ENCODE results near the gene POLN. TPM values are rescaled to one million over a fixed set of nuclear protein-coding genes. Genes with fewer than 3 reads are reported as not detected.

POLN gene
- total RNA-seq, 2 donors from 2014 or later, result 2.8 to 2.9 TPM

DNA sequence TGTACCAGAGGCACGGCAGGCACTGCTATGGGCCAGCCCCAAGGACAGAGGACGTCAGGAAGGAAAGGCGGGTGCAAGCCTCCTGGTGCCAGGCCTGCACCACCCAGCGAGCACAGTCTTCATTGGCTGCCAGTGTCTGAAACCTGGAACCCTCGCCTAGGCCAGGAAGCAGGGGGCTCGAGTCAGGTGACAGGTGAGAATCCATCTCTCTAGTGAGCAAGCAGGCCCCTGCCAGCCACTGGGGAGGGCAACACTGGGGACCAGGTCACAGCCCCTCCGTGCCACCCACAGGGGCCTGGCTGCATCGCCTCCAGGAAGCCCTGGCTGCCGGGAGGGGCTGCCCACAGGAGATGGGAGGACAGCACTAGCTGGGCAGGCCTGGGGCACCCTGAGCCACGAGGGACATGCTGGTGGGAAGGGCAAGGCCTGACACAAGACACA lies 6.9 kb upstream of the POLN start:
- TF ChIP-seq, protein P1, sequence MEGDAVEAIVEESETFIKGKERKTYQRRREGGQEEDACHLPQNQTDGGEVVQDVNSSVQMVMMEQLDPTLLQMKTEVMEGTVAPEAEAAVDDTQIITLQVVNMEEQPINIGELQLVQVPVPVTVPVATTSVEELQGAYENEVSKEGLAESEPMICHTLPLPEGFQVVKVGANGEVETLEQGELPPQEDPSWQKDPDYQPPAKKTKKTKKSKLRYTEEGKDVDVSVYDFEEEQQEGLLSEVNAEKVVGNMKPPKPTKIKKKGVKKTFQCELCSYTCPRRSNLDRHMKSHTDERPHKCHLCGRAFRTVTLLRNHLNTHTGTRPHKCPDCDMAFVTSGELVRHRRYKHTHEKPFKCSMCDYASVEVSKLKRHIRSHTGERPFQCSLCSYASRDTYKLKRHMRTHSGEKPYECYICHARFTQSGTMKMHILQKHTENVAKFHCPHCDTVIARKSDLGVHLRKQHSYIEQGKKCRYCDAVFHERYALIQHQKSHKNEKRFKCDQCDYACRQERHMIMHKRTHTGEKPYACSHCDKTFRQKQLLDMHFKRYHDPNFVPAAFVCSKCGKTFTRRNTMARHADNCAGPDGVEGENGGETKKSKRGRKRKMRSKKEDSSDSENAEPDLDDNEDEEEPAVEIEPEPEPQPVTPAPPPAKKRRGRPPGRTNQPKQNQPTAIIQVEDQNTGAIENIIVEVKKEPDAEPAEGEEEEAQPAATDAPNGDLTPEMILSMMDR (conservative IDR thresholded peaks at IDR 0.05), result no peak
- H3K36me3 ChIP-seq (ENCODE audit: control insufficient read depth, insufficient read depth, low read length), result peaks cover 22% of the 10 kb centered on the region
- H3K9ac ChIP-seq (ENCODE audit: extremely low read depth, low read length, poor library complexity, severe bottlenecking), result no peak overlapping the region
- no peak for DNase-seq
- Mint-ChIP-seq H3K4me3 (no peak overlapping the region), H3K36me3 (ENCODE audit: low read depth) (peaks cover 14% of the 10 kb centered on the region), H3K27me3 (ENCODE audit: insufficient read depth) (no peaks in the 10 kb centered on the region), H3K9me3 (peaks cover 14% of the 10 kb centered on the region), H3K4me1 (peaks cover 7% of the 10 kb centered on the region), H3K27ac (no peak overlapping the region)
- H3K27me3 ChIP-seq (ENCODE audit: control insufficient read depth, insufficient read depth, low read length, poor library complexity, severe bottlenecking), result no peaks in the 10 kb centered on the region
- peaks cover 14% of the 10 kb centered on the region for H3K9me3 ChIP-seq (ENCODE audit: control insufficient read depth, low read length)
- no peaks in the 10 kb centered on the region for H3K4me1 ChIP-seq (ENCODE audit: control insufficient read depth, insufficient read depth, low read length)
- 90 to 92% methylated on average over 6 to 10 of the region's 10 CpGs for WGBS, 2 experiments (ENCODE audit: insufficient coverage in 1 of 2, insufficient read length in 1 of 2)
- H3K27ac ChIP-seq (ENCODE audit: low read depth, low read length), result no peak overlapping the region
- H3K4me3 ChIP-seq (ENCODE audit: low read length), result no peak overlapping the region

DNA sequence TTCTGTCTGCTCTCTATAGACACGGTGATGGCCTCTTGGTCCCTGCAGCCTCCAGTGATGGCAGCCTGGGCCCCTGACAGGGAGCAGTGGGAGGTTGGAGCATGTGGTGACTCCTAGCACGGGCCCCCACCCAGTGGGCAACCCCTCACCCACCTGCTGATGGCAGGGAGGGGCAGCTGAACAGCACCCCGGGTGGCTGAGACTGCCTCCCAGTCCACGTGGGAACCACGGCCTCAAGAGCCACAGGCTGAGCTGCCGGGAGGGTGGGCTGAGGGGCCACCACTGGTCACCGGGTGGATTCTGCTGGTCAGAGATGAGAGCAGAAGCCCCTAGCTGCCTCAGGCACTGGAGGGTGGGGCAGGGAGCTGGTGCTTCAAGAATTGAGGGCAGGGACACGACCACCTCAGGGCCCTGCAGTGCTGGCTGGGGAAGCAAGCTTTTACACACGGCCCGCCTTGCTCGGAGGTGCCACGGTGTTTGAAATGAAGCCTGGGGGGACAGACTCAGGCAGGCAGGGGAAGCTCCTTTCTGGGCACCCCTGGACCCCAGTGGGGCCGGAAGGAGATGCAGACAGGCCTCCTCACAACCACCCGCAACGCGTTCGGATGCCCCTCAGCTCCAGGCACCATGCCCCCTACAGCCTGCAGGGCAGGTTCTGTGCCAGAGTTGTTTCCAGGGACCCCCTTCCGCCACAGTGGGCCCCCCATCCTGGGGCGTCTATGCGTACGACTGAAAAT lies 6.3 kb upstream of the POLN start:
- H3K27ac Mint-ChIP-seq, result no peak overlapping the region
- no peak for DNase-seq

GRCh38 chr4:2247128-2248043 lies 5.5 kb upstream of the POLN start:
- H3K27me3 ChIP-seq (ENCODE audit: control insufficient read depth, insufficient read depth, low read length, poor library complexity, severe bottlenecking), result no peaks in the 10 kb centered on the region
- Mint-ChIP-seq H3K27ac (no peak overlapping the region), H3K4me1 (peaks cover 7% of the 10 kb centered on the region), H3K9me3 (peaks cover 19% of the 10 kb centered on the region), H3K4me3 (no peak overlapping the region), H3K36me3 (ENCODE audit: low read depth) (peaks cover 9% of the 10 kb centered on the region), H3K27me3 (ENCODE audit: insufficient read depth) (no peaks in the 10 kb centered on the region)
- H3K4me3 ChIP-seq (ENCODE audit: low read length), result no peak overlapping the region
- H3K36me3 ChIP-seq (ENCODE audit: control insufficient read depth, insufficient read depth, low read length), result peaks cover 11% of the 10 kb centered on the region
- no peak overlapping the region for H3K27ac ChIP-seq (ENCODE audit: low read depth, low read length)
- H3K9ac ChIP-seq (ENCODE audit: extremely low read depth, low read length, poor library complexity, severe bottlenecking), result no peak overlapping the region
- TF ChIP-seq, protein P1 (conservative IDR thresholded peaks at IDR 0.05), result no peak
- DNase-seq, result peak; percentile 41
- 94 to 99% methylated on average over 18 to 42 of the region's 42 CpGs for WGBS, 2 experiments (ENCODE audit: insufficient coverage in 1 of 2, insufficient read length in 1 of 2)
- H3K9me3 ChIP-seq (ENCODE audit: control insufficient read depth, low read length), result peaks cover 18% of the 10 kb centered on the region
- H3K4me1 ChIP-seq (ENCODE audit: control insufficient read depth, insufficient read depth, low read length), result no peaks in the 10 kb centered on the region

More for the DNA sequence above, 6.3 kb upstream of the POLN start:
- Histone ChIP-seq H3K27me3 (ENCODE audit: control insufficient read depth, insufficient read depth, low read length, poor library complexity, severe bottlenecking) (no peaks in the 10 kb centered on the region), H3K4me3 (ENCODE audit: low read length) (no peak overlapping the region), H3K27ac (ENCODE audit: low read depth, low read length) (no peak overlapping the region), H3K4me1 (ENCODE audit: control insufficient read depth, insufficient read depth, low read length) (no peaks in the 10 kb centered on the region), H3K9ac (ENCODE audit: extremely low read depth, low read length, poor library complexity, severe bottlenecking) (no peak overlapping the region), H3K9me3 (ENCODE audit: control insufficient read depth, low read length) (peaks cover 18% of the 10 kb centered on the region), H3K36me3 (ENCODE audit: control insufficient read depth, insufficient read depth, low read length) (peaks cover 16% of the 10 kb centered on the region)
- Mint-ChIP-seq H3K36me3 (ENCODE audit: low read depth) (peaks cover 13% of the 10 kb centered on the region), H3K4me1 (peaks cover 7% of the 10 kb centered on the region), H3K9me3 (peaks cover 19% of the 10 kb centered on the region), H3K4me3 (no peak overlapping the region), H3K27me3 (ENCODE audit: insufficient read depth) (no peaks in the 10 kb centered on the region)
- WGBS, 2 experiments (ENCODE audit: insufficient coverage in 1 of 2, insufficient read length in 1 of 2), result 91 to 97% methylated on average over 13 to 21 of the region's 21 CpGs
- TF ChIP-seq, protein P1 (conservative IDR thresholded peaks at IDR 0.05), result no peak

All from endodermal cell (in vitro differentiated cells).